ENCODE measurements around the gene SCIMP.

The SCIMP gene

DNA sequence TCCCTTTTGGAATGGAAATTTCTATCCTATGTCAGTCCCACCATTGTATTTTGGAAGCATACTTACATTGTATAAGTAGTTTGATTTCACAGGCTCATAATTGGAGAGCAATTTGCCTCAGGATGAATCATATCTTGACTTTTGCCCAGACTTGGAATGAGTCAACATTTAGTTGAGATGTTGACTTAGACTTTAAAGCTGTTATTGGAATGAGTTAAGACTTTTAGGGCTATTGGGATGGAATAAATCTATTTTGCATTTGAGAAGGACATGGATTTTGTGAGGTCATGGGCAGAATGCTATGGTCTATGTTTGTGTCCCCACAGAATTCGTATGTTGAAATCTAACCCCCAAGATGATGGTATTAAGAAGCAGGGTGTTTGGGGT lies 30.8 kb downstream of the SCIMP start:
- no peaks in the 10 kb centered on the region for H3K27me3 ChIP-seq (ENCODE audit: control insufficient read depth in 1 of 2, insufficient read depth in 2 of 2, low read length in 2 of 2)
- H3K27ac ChIP-seq (ENCODE audit: low read depth, low read length) = no peak overlapping the region
- H3K4me3 ChIP-seq (ENCODE audit: low read depth in 1 of 2, low read length in 2 of 2) = no peak overlapping the region
- H3K4me1 ChIP-seq (ENCODE audit: insufficient read depth, low read length) = no peaks in the 10 kb centered on the region
- H3K36me3 ChIP-seq (ENCODE audit: insufficient read depth, low read length) = no peaks in the 10 kb centered on the region
- H3K9me3 ChIP-seq (ENCODE audit: low read length) = no peaks in the 10 kb centered on the region
- H3K9ac ChIP-seq (ENCODE audit: low read length) = no peak overlapping the region

DNA sequence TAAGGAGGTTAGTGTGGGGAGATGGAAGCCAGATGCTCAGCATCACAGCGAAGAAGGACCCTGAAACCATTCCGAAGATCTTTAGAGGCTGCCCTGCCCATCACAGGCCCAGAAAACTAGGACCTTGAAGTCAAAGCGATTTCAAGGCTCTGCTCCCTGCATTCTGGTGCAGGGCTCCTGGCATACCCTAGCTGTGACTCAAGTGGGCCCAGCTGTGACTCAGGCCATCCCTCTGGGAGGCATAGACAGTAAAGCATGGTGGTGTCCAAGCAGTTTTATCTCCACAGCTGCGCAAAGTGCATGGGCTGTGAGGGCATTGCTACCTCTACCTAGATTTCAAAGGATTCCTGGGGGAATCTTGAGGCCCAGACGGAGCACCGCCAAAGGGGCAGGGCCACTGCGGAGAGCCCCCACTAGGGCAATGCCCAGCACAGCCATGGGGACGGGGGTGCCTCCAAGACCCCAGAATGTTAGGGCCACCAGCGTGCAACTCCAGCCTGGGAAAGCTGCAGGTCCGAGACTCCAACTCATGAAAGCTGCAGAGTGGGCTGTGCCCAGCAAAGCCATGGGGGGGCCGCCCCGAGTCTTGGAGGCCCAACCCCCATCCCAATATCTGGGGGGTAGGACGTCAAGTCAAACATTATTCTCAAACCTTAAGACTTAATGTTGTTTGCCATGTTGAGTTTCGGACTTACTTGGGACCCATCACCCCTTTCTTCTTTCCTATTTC lies 31.3 kb downstream of the SCIMP start:
- no peaks in the 10 kb centered on the region for H3K27me3 ChIP-seq (ENCODE audit: control insufficient read depth in 1 of 2, insufficient read depth in 2 of 2, low read length in 2 of 2)
- H3K4me1 ChIP-seq (ENCODE audit: insufficient read depth, low read length) = no peaks in the 10 kb centered on the region
- no peak overlapping the region for H3K27ac ChIP-seq (ENCODE audit: low read depth, low read length)
- no peaks in the 10 kb centered on the region for H3K36me3 ChIP-seq (ENCODE audit: insufficient read depth, low read length)
- H3K4me3 ChIP-seq (ENCODE audit: low read depth in 1 of 2, low read length in 2 of 2) = no peak overlapping the region
- H3K9ac ChIP-seq (ENCODE audit: low read length) = no peak overlapping the region
- H3K9me3 ChIP-seq (ENCODE audit: low read length) = no peaks in the 10 kb centered on the region

DNA sequence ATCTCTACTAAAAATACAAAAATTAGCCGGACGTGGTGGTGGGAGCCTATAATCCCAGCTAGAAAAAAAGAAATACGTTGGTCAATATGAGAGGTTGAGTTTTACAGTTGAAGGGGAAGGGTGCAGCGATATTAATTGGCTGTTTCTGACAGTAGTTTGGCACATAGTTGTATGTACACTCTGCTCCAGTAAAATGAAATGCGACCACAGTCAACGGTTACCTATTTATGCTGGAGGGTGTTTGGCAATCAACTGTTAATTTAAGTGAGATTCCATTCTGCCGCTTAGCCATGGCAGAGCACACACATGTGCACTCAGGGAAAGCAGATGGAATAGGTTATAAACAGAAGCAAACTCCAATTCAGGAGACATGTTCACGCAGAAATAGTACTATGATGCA lies 33.6 kb downstream of the SCIMP start:
- no peak overlapping the region for H3K4me3 ChIP-seq (ENCODE audit: low read depth in 1 of 2, low read length in 2 of 2)
- no peak overlapping the region for H3K27ac ChIP-seq (ENCODE audit: low read depth, low read length)
- H3K4me1 ChIP-seq (ENCODE audit: insufficient read depth, low read length) = no peaks in the 10 kb centered on the region
- no peaks in the 10 kb centered on the region for H3K36me3 ChIP-seq (ENCODE audit: insufficient read depth, low read length)
- no peaks in the 10 kb centered on the region for H3K27me3 ChIP-seq (ENCODE audit: control insufficient read depth in 1 of 2, insufficient read depth in 2 of 2, low read length in 2 of 2)
- no peaks in the 10 kb centered on the region for H3K9me3 ChIP-seq (ENCODE audit: low read length)
- H3K9ac ChIP-seq (ENCODE audit: low read length) = no peak overlapping the region

DNA sequence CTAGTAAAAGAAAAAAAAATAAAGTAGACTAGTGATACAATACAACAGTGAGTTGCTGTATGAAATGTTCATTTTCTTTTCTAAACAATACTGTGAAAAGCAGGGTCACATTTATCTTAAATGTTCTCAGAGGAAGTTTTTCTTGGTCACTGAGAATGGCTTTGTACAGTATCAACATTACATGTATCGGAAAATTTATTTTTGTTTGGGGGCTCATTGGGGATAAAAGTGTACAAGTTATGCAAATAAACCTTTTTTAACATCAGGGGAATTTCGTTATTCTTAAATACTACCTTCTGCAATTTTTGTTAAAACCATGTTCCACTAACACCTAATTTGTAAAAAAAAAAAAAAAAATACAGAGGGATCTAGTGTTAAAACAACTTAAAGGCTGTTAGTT lies 34.3 kb downstream of the SCIMP start:
- H3K36me3 ChIP-seq (ENCODE audit: insufficient read depth, low read length) = no peaks in the 10 kb centered on the region

DNA sequence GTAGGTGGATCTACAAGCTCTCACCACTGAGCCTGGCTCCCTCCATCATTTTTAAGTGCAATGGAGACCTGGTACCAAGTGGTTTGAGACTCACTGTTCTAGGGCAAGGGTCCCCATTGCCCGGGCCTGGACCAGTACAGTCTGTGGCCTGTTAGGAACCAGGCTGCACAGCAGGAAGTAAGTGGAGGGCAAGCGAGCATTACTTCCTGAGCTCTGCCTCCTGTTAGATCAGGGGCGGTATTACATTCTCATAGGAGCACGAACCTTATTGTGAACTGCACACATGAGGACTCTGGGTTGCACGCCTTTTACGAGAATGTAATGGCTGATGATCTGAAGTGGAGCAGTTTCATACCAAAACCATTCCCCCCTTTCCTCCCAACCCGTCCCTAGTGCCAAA lies 36.2 kb downstream of the SCIMP start:
- Histone ChIP-seq H3K4me1 (ENCODE audit: insufficient read depth, low read length) (no peaks in the 10 kb centered on the region), H3K9me3 (ENCODE audit: low read length) (no peaks in the 10 kb centered on the region), H3K27me3 (ENCODE audit: control insufficient read depth in 1 of 2, insufficient read depth in 2 of 2, low read length in 2 of 2) (no peaks in the 10 kb centered on the region), H3K27ac (ENCODE audit: low read depth, low read length) (no peak overlapping the region), H3K4me3 (ENCODE audit: low read depth in 1 of 2, low read length in 2 of 2) (no peak overlapping the region), H3K36me3 (ENCODE audit: insufficient read depth, low read length) (no peaks in the 10 kb centered on the region), H3K9ac (ENCODE audit: low read length) (no peak overlapping the region)

More for the DNA sequence above, 34.3 kb downstream of the SCIMP start:
- no peaks in the 10 kb centered on the region for H3K27me3 ChIP-seq (ENCODE audit: control insufficient read depth in 1 of 2, insufficient read depth in 2 of 2, low read length in 2 of 2)
- H3K4me1 ChIP-seq (ENCODE audit: insufficient read depth, low read length) = no peaks in the 10 kb centered on the region
- H3K27ac ChIP-seq (ENCODE audit: low read depth, low read length) = no peak overlapping the region
- no peak overlapping the region for H3K9ac ChIP-seq (ENCODE audit: low read length)
- H3K9me3 ChIP-seq (ENCODE audit: low read length) = no peaks in the 10 kb centered on the region
- no peak overlapping the region for H3K4me3 ChIP-seq (ENCODE audit: low read depth in 1 of 2, low read length in 2 of 2)

DNA sequence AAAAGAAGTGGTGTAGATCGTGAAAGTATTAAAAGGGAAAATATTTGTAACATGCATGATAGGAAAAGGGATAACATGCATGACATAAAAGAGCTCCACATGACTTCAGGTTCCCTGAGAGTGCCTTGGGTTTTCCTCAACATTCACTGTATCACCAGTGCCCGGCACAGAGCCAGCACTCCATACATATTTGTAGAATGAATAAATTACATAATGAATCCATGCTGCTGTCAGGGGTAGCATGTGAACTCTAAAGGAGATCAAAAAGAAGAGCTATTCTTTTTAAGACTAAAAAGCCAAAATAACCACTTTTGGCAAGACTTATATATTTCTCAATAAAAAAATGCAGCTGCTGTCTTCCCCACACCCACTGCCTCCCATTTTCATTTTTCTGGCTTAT lies 40.3 kb downstream of the SCIMP start:
- no peak overlapping the region for H3K4me3 ChIP-seq (ENCODE audit: low read depth in 1 of 2, low read length in 2 of 2)
- peaks cover 19% of the 10 kb centered on the region for H3K4me1 ChIP-seq (ENCODE audit: insufficient read depth, low read length)
- H3K9me3 ChIP-seq (ENCODE audit: low read length) = no peaks in the 10 kb centered on the region
- no peak overlapping the region for H3K9ac ChIP-seq (ENCODE audit: low read length)
- no peaks in the 10 kb centered on the region for H3K27me3 ChIP-seq (ENCODE audit: control insufficient read depth in 1 of 2, insufficient read depth in 2 of 2, low read length in 2 of 2)
- H3K27ac ChIP-seq (ENCODE audit: low read depth, low read length) = no peak overlapping the region
- no peaks in the 10 kb centered on the region for H3K36me3 ChIP-seq (ENCODE audit: insufficient read depth, low read length)

DNA sequence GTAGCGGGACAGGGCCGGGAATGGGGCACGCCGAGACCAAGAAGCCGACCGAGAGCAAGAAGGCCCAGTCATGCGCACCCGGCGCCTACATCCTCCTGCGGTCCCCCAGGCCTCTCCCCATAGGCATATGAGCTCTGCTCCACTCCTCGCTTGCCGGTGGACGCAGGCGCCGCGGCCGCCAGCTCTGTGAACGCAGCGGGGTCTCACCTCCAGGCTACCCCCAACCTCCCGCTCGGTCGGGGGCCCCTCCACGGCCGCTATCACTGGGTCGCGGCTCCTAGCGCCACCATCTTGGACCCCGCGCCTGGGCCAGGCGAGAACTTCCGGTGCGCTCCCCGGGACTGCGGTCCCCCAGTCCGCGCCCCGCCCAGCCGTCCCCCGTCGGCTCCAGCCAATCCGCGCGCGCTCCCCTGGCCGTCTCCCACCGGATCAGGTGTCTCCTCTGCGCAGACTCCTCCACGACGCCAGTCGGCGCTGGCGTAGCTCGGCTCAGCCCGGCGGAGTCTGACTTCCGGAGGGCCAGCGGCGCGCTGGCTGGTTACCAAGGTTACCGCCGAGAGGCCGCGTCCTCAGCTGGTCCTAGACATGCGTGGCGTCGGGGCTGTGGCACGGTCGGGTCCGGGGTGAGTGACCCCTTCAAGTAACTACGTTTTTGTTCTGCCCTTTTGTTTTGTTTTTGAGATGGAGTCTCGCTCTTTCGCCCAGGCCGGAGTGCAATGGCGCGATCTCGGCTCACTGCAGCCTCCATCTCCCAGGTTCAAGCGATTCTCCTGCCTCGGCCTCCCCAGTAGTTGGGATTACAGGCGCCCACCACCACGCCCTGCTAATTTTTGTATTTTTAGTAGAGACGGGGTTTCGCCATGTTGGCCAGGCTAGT lies 42.9 kb downstream of the SCIMP start, which contains the start of gene ZNF594:
ZNF594 (minus strand) TSS at position 328 of the 877 bp plus-strand sequence. CDS start 7,612 bp downstream, outside the sequence.
- H3K9me3 ChIP-seq (ENCODE audit: low read length) = peaks cover 2% of the 10 kb centered on the region
- H3K9ac ChIP-seq (ENCODE audit: low read length) = peak within 1 kb of the TSS; percentile 50
- H3K27me3 ChIP-seq (ENCODE audit: control insufficient read depth in 1 of 2, insufficient read depth in 2 of 2, low read length in 2 of 2) = no peaks in the 10 kb centered on the region
- no peaks in the 10 kb centered on the region for H3K36me3 ChIP-seq (ENCODE audit: insufficient read depth, low read length)
- H3K4me1 ChIP-seq (ENCODE audit: insufficient read depth, low read length) = peaks cover 19% of the 10 kb centered on the region
- H3K4me3 ChIP-seq (ENCODE audit: low read depth in 1 of 2, low read length in 2 of 2) = peak within 1 kb of the TSS; percentile 86 to 93
- H3K27ac ChIP-seq (ENCODE audit: low read depth, low read length) = peak within 1 kb of the TSS; percentile 63

DNA sequence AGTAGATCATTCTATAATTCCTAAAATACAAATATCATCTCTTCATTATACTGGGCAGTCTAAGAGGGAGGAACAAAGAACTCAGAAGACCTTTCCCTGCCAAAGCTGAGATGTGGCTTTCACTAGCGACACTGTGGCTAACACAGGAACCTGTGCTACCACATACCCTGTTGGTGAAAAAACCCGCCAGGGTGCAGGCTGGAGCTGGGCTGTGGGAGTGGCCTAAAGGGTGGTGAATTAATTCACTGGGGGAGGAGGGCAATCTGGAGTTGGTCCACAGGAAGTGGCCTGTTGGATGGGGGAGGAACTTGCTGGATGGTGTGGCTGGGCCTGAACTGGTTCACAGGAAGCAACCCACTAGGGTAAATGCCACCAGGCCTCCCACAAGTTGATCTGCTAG lies 50.4 kb downstream of the SCIMP start:
- no peaks in the 10 kb centered on the region for H3K27me3 ChIP-seq (ENCODE audit: control insufficient read depth in 1 of 2, insufficient read depth in 2 of 2, low read length in 2 of 2)
- H3K36me3 ChIP-seq (ENCODE audit: insufficient read depth, low read length) = no peaks in the 10 kb centered on the region
- peaks cover 44% of the 10 kb centered on the region for H3K9me3 ChIP-seq (ENCODE audit: low read length)
- no peak overlapping the region for H3K4me3 ChIP-seq (ENCODE audit: low read depth in 1 of 2, low read length in 2 of 2)
- no peaks in the 10 kb centered on the region for H3K4me1 ChIP-seq (ENCODE audit: insufficient read depth, low read length)
- H3K9ac ChIP-seq (ENCODE audit: low read length) = no peak overlapping the region
- H3K27ac ChIP-seq (ENCODE audit: low read depth, low read length) = no peak overlapping the region

DNA sequence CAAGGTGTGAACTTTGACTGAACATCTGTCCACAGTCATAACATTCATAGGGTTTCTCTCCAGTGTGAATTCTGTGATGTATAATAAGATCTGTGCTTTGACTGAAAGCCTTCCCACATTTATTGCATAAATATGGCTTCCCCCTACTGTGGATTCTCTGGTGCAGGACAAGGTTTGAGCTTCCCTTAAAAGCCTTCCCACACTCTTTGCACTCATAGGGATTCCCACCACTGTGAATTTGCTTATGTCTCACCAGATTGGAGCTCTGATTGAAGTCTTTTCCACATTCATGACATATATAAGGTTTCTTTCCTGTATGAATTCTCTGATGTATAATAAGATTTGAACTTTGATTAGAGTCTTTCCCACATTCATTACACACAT lies 51.3 kb downstream of the SCIMP start:
- no peaks in the 10 kb centered on the region for H3K27me3 ChIP-seq (ENCODE audit: control insufficient read depth in 1 of 2, insufficient read depth in 2 of 2, low read length in 2 of 2)
- no peaks in the 10 kb centered on the region for H3K4me1 ChIP-seq (ENCODE audit: insufficient read depth, low read length)
- H3K9ac ChIP-seq (ENCODE audit: low read length) = no peak overlapping the region
- H3K4me3 ChIP-seq (ENCODE audit: low read depth in 1 of 2, low read length in 2 of 2) = peak overlapping the region in 1 of 2 donors; percentile 28
- no peak overlapping the region for H3K27ac ChIP-seq (ENCODE audit: low read depth, low read length)
- H3K9me3 ChIP-seq (ENCODE audit: low read length) = peaks cover 49% of the 10 kb centered on the region
- no peaks in the 10 kb centered on the region for H3K36me3 ChIP-seq (ENCODE audit: insufficient read depth, low read length)

DNA sequence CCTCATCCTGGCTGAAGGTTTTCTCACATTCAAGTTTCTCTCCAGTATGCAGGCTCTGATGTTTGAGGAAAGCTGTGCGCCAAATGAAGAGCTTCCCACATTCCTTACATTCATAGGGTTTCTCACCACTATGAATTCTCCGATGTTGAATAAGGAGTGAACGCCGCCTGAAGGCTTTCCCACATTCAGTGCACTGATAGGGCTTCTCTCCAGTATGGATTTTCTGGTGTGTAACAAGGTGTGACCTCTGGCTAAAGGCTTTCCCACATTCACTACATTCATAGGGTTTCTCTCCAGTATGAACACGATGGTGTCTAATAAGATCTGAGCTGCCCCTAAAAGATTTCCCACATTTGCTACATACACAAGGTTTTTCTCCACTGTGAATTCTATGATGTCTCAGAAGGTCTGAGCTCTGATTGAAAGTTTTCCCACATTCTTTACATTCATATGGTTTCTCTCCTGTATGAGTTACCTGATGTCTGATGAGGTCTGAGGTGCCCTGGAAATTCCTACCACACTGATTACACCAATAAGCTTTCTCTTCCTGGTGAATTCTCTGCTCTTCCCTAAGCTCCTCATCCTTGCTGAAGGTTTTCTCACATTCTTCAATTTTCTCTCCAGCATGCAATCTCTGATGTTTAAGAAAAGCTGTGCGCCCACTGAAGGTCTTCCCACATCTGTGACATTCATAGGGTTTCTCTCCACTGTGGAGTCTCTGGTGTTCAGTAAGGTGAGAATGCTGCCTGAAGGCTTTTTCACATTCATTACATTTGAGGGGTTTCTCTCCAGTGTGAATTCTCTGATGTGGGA lies 51.9 kb downstream of the SCIMP start:
- H3K9ac ChIP-seq (ENCODE audit: low read length) = no peak overlapping the region
- no peaks in the 10 kb centered on the region for H3K4me1 ChIP-seq (ENCODE audit: insufficient read depth, low read length)
- H3K36me3 ChIP-seq (ENCODE audit: insufficient read depth, low read length) = no peaks in the 10 kb centered on the region
- H3K9me3 ChIP-seq (ENCODE audit: low read length) = peaks cover 49% of the 10 kb centered on the region
- no peaks in the 10 kb centered on the region for H3K27me3 ChIP-seq (ENCODE audit: control insufficient read depth in 1 of 2, insufficient read depth in 2 of 2, low read length in 2 of 2)
- peak overlapping the region in 1 of 2 donors; percentile 28 for H3K4me3 ChIP-seq (ENCODE audit: low read depth in 1 of 2, low read length in 2 of 2)
- no peak overlapping the region for H3K27ac ChIP-seq (ENCODE audit: low read depth, low read length)
